IPS-NIHi7 (cell line): ENCODE results near the gene GPR26.

Experiments used
- DNase-seq: peaks from one replicate; pipeline ENCODE4 v3.0.0; 2012; ENCODE audit warnings: mixed read lengths; ENCODE audit errors: extremely low spot score

Gene GPR26, protein sequence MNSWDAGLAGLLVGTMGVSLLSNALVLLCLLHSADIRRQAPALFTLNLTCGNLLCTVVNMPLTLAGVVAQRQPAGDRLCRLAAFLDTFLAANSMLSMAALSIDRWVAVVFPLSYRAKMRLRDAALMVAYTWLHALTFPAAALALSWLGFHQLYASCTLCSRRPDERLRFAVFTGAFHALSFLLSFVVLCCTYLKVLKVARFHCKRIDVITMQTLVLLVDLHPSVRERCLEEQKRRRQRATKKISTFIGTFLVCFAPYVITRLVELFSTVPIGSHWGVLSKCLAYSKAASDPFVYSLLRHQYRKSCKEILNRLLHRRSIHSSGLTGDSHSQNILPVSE

DNA sequence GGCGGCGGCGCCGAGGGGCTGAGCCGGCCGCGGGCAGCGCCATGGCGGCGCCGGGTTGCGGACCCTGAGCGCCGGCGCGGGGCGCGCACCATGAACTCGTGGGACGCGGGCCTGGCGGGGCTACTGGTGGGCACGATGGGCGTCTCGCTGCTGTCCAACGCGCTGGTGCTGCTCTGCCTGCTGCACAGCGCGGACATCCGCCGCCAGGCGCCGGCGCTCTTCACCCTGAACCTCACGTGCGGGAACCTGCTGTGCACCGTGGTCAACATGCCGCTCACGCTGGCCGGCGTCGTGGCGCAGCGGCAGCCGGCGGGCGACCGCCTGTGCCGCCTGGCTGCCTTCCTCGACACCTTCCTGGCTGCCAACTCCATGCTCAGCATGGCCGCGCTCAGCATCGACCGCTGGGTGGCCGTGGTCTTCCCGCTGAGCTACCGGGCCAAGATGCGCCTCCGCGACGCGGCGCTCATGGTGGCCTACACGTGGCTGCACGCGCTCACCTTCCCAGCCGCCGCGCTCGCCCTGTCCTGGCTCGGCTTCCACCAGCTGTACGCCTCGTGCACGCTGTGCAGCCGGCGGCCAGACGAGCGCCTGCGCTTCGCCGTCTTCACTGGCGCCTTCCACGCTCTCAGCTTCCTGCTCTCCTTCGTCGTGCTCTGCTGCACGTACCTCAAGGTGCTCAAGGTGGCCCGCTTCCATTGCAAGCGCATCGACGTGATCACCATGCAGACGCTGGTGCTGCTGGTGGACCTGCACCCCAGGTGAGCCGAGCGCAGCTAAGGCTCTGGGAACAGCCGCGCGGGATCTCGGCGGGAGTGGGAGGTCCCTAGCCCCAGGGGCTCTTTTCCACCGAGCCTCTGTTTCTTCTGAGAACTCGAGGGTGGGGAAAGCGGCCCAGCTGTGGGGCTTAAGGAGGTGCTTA, at the start of gene GPR26:
Gene GPR26, plus strand, starts transcription at position 38 of the 919 bp plus-strand sequence. Its CDS starts 53 bp downstream, at position 91.
- DNase-seq: peak; percentile 64

DNA sequence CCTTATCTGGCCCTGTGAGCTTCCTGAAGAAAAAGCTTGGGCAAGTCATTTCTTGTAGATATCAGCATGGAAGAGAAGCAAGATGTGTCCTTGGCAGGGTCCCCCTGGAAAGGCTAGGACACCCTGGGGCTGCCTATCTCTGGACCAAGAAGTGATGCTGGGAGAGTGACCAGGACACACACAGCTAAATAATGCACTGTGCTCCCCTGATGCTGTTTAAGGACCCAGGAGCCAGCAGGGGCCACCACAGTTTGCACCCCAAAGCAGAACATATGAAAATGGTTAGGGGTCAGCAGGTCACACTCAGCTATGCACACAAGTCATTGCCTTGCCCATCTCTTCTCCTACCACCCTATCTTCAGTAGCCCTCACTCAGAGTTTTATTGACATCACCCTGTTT, 47.9 kb upstream of the GPR26 start:
- no peak for DNase-seq

DNA sequence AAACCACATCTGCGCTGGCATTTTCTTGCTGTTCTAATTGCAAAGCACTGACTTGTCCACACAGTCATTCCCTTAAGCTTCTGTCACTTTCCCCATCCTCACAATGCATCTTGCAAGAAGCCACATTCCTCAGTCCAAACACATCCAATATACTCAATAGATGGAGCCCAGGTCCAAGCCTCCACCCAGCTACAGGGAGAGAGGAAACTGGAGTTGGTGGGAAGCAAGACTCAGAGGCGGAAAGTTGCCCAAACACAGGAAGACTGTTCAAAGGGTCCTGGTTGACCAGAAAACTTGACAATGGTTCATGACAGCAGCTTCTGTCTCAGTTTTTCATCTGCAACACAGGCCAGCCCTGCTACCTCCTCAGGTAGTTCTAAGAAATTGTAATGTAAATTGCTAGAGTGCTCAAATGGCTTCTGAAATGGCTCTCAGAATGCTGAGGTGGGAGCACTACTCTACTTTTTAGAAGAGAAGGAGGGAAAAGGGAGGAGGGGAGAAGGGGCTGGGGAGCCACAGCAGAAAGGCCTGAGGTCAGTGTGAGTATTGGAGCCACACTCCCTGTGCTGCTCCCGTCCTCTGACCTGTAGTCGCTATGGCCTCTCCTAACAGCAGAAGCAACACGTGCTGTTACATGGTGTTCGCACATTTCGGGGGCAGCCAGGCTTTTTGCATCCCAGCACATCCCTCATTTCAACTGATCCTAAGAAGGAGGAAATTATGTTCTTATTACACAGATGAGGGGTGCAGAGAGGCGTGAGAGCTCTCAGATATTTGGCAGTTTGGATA, 46.9 kb upstream of the GPR26 start:
- no peak for DNase-seq

DNA sequence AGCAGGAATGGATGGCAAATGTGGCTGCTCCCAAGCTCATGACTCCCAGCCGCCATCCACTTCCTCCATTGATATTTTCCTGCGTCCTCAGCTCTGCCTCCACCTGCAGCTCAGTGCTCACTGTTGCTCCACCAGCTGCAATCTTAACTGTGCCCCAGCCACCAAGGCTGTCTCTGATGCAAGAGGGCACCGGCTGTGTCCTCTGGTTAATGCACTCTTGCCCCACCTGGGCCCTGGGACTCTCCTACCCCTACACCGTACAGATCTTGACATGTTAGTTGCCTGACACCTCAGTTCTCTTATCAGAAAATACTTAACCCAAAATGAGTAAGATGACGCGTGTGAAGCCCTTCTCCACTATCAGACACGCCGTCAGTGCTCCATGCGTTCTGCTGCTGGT, 45.5 kb upstream of the GPR26 start:
- DNase-seq: no peak

DNA sequence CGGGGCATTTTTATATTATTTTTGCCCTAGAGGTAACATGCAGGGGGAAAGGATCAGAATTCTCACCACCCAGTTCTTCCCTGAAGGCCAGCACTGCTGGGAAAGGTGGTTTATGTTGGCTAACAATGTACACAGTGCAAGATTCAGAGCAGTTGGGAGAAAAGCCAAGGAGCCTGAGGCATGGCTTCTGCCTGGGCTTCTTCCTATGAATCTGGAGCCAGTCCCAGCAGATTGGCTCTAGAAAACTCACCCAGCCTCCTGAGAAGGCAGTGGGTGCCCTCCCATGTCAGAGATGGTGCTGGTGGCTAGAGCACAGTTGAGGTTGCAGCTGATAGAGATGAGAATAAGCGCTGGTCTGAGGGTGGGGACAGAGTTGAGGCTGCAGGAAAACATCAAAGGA, 44.7 kb upstream of the GPR26 start:
- DNase-seq: no peak

DNA sequence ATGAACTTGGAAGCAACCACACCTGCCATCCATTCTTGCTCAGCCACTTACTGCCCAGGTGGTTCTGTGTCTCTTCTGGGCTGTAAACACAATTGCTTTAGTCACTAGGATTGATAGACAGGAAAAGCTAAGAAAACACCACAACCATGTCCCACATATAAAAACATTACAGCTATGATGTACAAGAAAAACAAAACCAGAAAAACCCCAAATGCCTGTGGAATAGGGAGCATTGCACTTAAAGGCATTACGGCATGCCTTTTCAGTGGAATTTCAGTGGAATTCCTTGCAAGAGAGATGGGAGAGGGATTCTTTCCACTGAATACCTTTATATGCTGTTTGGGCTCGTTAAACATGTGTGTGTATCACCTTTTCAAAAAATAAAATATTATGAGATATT, 44.2 kb upstream of the GPR26 start:
- DNase-seq: no peak

DNA sequence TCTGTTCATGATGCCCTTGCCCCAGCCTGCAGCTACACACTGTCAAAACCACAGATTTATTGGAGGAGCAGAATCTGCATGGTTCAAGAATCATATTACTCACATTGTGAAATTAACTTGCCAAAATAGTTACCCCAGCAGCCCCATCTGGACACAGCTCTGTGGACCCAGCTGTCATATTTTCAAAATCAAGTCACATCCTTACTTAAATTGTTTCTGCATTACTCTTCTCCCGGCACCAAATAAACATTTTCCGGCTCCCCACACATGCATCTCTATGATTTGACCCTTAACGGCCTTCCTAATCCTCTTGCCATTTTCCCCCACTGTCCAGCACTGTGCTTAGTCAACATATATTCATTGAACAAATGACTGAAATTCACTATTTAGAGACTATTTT, 43.8 kb upstream of the GPR26 start:
- DNase-seq: no peak

DNA sequence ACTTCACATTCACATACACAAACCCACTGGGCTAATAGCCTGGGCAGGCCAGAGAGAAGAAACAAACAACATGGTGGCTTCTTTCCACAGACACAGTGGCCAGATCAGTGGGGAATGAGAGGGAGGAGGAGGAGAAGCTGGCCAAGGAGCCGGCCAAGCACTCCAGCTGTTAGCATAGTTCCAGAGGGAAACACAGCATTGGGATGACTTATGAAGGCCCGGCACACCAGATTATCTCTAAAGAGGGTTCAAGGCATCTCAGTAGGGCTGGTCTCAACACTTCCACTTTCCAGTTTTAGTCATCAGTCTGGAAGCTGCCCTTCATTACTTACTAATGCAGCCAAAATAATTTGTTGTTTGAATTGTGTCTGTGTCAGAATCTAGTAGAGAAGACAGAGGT, 42.1 kb upstream of the GPR26 start:
- DNase-seq: no peak

DNA sequence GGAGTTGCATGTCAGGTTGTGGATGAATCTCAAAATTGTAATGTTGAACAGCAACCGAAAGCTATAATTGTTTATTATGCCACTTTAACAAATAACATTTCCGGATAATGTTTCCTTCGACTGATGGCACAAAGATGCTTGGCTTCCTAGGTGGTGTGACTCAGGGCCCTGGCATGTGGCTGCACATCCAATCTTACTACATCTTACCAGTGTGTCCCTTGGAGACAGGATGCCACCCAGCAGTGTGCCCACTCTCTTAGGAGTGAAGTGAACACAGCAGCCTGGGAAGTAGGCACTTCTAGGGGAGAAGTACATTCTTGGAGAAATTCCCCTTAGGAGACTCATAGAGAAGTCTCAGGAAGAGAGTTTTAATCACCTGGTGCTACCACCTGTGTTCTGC, 33.0 kb upstream of the GPR26 start:
- DNase-seq: no peak

DNA sequence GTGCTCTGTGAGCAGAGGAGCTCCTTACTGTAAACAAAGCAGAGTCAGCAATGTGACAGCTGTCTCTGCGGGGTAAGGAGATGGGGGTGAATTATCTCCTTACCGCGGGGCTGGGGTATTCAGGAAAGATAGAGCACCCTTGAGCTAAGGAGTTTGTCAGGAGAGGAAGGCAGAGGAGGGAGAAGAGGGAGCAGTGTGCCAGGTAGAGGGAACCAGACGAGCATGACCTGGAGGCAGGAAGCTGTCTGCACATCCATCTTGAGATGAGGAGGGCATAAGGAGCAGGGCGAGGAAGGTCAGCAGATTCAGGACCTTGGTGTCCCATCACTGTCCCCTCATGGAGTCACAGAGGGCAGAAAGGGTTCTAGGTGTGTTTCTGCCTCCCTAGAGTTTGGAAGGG, 32.5 kb upstream of the GPR26 start:
- DNase-seq: no peak

DNA sequence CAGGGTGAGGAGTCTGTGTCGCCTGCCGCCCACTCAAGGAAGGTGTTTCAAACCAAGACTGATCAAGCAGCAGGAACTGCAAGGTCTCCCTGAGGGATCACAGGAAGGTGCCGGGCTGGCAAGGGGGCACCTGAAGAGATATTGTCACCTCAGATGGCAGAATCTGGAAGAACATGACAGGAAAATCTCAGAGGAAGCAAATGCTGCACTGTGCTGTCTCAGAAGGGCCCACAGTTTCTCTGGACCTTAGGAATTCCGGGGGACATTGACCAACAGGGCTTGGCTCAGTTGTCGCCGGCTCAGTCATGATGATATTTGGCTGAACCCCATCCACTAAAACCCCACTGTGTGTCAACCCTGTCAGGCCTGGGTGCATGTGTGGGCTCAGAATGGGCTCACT, 31.9 kb upstream of the GPR26 start:
- DNase-seq: no peak

DNA sequence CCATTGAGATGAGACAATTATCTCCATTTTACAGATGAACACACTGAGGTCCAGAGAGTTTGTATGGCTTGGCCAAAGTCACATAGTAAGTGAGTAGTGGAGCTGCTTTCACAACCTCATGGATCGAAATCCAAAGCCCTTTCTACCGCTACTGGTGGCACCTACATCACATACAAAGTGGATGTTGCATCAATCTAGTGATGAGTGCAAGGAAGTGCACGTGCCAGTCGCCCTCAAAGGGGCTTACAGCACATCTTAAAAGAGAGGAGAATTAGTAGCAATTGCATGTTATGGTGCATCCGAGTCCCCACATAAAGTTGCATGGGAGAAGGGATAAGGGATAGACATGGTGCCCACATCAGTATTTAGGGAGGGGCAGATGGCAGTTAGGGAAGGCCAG, 31.0 kb upstream of the GPR26 start:
- no peak for DNase-seq

DNA sequence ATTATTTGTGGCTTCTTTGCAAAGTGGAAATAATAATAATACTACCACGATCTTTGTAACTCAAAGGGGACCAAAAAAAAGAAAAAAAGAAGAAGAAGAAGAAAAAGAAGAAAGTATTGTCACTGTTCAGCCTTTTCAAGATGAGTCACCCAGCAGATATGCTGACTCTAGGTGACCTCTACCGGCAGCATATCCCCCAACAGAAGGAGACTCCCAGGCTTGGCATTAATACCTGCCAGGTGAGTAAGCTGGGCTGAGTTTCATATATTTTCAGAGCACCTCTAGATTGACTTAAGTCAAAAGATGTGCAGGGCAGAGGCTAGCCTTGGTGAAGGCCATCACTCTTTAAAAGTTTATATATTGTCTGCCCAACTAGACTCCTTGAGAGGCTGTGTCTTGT, 30.4 kb upstream of the GPR26 start:
- peak; percentile 31 for DNase-seq

DNA sequence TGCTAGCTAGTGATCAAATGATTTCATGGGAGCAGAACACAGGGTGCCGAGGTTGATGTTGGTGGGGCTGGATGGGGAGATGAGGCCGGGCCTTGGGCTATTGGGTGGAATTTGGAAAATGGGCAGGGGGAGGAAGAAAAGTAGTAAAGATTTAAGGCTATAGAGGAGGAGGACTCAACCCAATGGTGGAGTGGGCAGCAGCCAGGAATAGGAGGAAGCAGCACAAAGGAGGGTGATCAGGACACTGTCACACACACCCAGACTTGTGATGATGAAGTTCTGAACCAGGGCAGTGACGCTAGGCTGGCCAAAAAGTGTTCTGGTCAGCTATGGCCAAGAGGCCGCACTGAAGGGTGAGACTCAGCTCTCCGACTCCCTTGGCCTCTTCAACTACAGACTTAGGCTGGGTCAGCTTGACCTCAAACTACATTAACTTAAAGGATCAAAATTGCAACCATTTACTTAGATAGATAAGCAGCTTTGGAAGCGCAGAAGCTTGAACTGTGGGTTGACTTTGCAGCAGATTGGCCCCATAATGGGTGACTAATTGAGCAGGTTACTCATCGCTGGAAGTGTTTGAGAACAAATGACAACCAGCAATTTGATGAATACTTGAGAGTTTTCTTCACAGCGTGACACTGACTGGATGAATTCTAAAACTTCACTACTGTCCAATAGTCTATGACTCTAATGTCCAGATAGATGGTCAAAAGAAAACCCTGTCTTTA, 29.4 kb upstream of the GPR26 start:
- no peak for DNase-seq

DNA sequence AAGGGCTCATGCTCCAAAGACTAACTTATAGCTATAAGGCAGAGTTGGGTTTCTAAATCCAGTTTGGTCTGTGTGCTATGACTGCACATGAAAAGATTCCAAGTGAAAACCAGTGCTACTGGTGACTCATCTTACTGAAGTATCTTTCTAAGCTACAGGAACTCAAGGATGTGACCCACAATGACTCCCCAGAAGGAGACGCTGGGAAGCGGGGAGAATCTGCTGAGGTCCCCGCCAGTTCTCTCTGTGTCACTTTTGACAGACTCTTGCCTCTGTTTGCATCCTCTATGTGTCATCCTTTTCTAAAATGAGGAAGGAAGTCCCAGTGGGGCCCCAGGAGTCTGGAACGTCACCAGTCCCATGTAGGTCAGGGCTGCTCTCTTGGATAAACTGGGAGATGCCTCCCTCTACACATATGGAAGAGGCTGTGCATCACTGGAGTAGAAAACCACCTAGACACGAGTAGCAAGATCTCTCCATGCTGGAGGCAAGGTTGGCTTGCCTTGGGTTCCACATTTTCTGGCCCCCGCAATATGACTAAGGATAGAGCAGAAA, 28.8 kb upstream of the GPR26 start:
- no peak for DNase-seq

DNA sequence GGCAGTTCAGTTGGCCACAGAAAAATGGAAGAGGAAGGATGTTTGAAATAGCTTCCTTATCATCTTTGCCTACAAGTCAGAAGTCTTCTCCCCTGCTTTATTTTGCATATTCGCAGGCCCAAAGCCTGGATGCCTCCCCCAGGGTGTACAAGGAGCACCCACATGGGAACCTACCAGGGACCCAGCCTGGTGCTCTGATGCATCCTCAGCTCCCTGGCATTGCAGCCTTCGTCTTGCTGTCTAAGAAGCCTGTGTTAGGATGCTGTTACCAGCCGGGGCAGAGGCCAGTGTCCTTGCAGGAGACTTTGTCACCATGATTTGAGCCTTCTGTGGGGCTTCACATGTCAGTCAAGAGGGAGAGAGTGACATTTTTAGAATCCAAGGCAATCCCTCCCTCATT, 27.0 kb upstream of the GPR26 start:
- DNase-seq: no peak

DNA sequence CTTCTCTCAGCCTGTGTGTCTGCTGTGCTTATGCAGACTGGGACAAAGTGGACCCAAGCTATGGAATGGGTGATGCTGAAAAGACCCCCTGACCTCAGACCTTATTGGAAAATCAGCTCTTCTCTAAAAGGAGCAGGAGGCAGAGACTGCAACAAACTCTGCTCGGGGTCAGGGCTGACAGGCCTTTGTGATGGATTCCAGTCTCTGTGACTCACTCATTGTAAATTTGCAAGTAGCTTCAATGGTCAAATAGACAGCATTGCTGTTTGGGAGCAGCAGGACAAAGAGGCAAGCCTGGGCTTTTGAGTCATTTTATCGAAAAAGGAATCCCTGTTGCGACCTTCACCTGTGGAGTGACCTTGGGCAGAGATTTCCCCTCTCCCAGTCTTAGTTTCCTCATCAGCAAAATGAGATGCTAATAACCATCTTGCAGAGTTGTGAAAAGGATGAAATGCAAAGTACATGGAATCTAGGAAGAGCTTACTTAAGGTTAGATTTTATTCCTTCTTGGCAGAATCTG, 26.1 kb upstream of the GPR26 start:
- DNase-seq: peak; percentile 77

DNA sequence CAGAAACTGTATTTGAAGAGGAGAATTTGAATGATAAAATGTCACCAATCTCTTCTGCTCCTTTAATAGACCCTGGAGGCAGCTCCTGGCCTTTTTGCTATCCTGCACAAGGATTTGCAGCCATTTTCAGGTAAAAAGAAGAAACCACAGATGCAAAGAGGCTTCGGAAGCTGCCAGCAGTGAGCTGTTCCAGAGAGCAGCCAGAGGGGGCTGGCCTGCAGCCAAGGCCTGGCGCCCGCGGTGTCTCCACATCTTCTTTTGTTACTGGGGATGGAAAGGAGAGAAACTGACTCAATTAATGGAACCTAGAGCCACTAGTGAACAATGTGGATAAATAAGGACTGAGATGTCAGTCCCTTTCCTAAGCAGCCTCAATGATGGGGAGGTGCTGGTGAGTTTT, 23.9 kb upstream of the GPR26 start:
- no peak for DNase-seq

DNA sequence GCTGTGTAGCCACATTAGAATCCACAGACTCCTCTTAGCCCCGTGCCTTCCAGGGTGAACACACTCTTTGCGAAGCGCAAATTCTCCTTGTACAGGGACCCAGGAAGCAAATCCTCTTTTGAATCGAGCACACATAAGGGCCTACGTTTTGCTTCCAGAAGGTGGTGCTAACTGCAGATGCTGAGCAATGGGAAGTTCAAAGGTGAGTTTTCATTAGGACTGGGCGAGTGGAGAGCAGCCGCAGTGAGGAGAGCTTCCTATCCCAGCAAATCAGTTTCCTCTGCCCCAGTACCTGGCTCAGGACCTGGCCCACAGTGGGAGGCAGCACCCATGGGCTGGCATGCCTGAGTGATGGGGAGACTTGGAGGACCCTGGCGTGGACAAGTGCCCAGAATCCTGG, 23.5 kb upstream of the GPR26 start:
- DNase-seq: peak; percentile 46

DNA sequence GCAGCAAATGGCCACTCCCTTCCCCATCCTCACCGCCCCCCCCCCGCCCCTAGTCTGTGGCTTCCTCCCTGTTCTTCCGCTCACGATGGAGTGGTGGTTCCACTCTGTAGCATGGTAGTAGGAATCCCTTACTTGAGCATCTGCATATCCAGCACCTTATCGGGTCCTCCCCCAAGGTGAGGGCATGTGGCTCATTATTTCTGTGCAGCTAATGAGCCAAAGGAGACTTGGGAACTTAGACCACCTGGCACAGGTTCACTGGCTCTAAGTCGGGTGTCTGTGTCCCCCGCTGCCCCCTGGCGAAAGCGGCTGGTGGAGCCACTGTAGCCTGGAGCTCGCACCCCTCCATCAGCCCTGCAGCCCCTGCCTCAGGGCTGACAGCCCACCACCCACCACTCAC, 22.8 kb upstream of the GPR26 start:
- DNase-seq: peak; percentile 39

DNA sequence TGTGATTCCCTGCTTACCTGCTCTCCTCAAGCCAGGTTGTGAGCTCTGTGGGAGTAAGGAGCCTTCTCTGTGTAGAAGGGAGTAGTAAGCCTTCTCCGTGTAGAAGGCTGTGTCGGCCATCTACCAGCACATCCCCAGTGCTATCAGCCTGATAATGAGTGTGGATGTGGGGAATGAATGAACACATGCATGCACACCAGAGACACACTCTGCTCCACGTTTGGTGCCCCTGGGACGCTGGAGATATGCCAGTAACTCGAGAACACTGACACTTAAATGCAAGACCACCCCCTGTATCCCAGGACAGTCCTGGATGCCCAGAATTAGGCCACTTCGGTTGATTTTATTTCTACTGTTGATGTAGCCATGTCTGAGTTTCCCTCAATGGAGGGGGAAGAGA, 21.1 kb upstream of the GPR26 start:
- DNase-seq: no peak
